Measurements from ENCODE around the gene SDS. TPM values are rescaled to one million over a fixed set of nuclear protein-coding genes. Genes with fewer than 3 reads are reported as not detected.
A peak's percentile ranks its signal among the peaks of the same experiment; 100 is the strongest.

The SDS gene
- polyA plus RNA-seq, 3 donors = 0.89 to 2.3 (median 1.1) TPM

DNA sequence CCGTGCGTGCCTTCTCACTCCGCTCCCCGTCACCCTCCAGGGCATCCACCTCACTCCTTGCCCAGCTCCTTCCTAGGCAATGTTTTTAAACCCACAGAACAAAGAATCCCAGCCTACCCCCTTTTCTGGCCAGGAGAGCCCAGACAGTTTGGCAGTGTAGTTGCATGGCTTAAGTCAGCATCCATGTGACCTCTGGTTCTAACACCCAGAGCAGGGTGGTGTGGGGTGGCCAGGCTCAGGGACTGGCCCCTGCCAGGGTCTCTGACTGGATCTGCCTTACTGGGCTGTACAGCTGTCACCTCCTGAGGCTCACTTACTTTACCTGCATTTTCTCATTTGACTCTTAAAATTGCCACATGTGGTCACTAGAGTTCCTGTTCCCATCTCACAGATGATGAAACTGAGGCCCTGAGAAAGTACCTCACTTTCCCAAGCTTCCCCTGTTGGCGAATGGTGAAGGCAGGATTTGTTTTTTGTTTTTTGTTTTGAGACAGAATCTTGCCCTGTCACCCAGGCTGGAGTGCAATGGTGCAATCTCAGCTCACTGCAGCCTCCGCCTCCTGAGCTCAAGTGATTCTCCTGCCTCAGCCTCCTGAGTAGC is 18.3 kb downstream of the SDS start:
- H3K27ac Mint-ChIP-seq = peak overlapping the region in 1 of 7 donors; percentile 42
- TF ChIP-seq, protein P1, sequence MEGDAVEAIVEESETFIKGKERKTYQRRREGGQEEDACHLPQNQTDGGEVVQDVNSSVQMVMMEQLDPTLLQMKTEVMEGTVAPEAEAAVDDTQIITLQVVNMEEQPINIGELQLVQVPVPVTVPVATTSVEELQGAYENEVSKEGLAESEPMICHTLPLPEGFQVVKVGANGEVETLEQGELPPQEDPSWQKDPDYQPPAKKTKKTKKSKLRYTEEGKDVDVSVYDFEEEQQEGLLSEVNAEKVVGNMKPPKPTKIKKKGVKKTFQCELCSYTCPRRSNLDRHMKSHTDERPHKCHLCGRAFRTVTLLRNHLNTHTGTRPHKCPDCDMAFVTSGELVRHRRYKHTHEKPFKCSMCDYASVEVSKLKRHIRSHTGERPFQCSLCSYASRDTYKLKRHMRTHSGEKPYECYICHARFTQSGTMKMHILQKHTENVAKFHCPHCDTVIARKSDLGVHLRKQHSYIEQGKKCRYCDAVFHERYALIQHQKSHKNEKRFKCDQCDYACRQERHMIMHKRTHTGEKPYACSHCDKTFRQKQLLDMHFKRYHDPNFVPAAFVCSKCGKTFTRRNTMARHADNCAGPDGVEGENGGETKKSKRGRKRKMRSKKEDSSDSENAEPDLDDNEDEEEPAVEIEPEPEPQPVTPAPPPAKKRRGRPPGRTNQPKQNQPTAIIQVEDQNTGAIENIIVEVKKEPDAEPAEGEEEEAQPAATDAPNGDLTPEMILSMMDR (IDR thresholded peaks at IDR 0.05) = no peak
- Histone ChIP-seq H3K4me1 (ENCODE audit: control insufficient read depth in 1 of 2, insufficient read depth in 2 of 2, low read length in 2 of 2) (no peaks in the 10 kb centered on the region), H3K4me2 (replicated peaks; ENCODE audit: extremely low read depth, low read length, poor library complexity, severe bottlenecking) (no peak overlapping the region), H3K79me2 (ENCODE audit: insufficient read depth, low read length) (no peaks in the 10 kb centered on the region), H3K9me3 (replicated peaks in 1 of 2; ENCODE audit: control insufficient read depth in 1 of 2, insufficient read depth in 1 of 2, low read length in 2 of 2) (no peaks in the 10 kb centered on the region), H2AFZ (ENCODE audit: insufficient read depth, low read depth, low read length, poor library complexity, severe bottlenecking) (no peak overlapping the region), H3K4me3 (replicated peaks in 1 of 3; ENCODE audit: low read depth in 2 of 3, low read length in 3 of 3) (no peak overlapping the region), H3K27me3 (ENCODE audit: control insufficient read depth in 2 of 2, insufficient read depth in 2 of 2, low read length in 2 of 2) (no peaks in the 10 kb centered on the region), H3K36me3 (replicated peaks in 1 of 2; ENCODE audit: control insufficient read depth in 1 of 2, insufficient read depth in 2 of 2, low read length in 2 of 2) (peaks cover 55 to 84% of the 10 kb centered on the region in 2 donors), H3K9ac (ENCODE audit: insufficient read depth, low read length, poor library complexity, severe bottlenecking) (no peak overlapping the region), H4K20me1 (ENCODE audit: insufficient read depth, low read length) (no peaks in the 10 kb centered on the region), H3K27ac (ENCODE audit: low read depth in 1 of 2, low read length in 2 of 2) (no peak overlapping the region)
- peaks cover 51 to 69% of the 10 kb centered on the region in 2 donors for H3K36me3 Mint-ChIP-seq
- no peak for DNase-seq
- H3K4me3 Mint-ChIP-seq = no peak overlapping the region
- no peaks in the 10 kb centered on the region for H3K9me3 Mint-ChIP-seq
- intact Hi-C loops (cut with micrococcal nuclease) = loop anchor here in 1 of 2 donors (5.0 kb wide), 1 partner anchor 42 kb away; no protein-coding TSS in a partner anchor
- no peaks in the 10 kb centered on the region for H3K4me1 Mint-ChIP-seq
- WGBS (ENCODE audit: insufficient coverage) = 100% methylated on average over 5 of the region's 6 CpGs
- H3K27me3 Mint-ChIP-seq (ENCODE audit: low read depth in 3 of 3) = peaks cover 0 to 2% (median 2%) of the 10 kb centered on the region in 3 donors

DNA sequence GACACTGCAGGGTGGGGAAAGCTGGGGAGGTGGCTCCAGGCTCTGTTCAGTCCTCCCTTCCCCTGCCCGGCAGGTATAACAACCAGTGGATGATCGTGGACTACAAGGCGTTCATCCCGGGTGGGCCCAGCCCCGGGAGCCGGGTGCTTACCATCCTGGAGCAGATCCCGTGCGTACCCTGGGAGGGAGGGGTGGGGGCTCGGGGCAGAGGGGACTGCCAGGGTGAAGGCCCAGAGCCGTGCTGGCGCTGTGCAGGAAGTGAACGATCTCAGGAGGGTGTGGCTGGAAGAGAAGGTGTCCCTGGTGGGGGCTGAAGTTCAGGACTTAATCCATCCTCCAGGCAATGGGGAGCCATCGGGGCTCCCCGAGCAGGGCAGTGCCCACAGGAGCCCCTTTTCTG is 18.9 kb downstream of the SDS start:
- Mint-ChIP-seq H3K36me3 (peaks cover 54 to 73% of the 10 kb centered on the region in 2 donors), H3K4me3 (no peak overlapping the region), H3K9me3 (no peaks in the 10 kb centered on the region), H3K27ac (peak overlapping the region in 1 of 7 donors; percentile 42), H3K4me1 (no peaks in the 10 kb centered on the region), H3K27me3 (ENCODE audit: low read depth in 3 of 3) (peaks cover 0 to 2% (median 2%) of the 10 kb centered on the region in 3 donors)
- Histone ChIP-seq H3K4me3 (replicated peaks in 1 of 3; ENCODE audit: low read depth in 2 of 3, low read length in 3 of 3) (no peak overlapping the region), H3K27me3 (ENCODE audit: control insufficient read depth in 2 of 2, insufficient read depth in 2 of 2, low read length in 2 of 2) (no peaks in the 10 kb centered on the region), H3K79me2 (ENCODE audit: insufficient read depth, low read length) (no peaks in the 10 kb centered on the region), H3K9me3 (replicated peaks in 1 of 2; ENCODE audit: control insufficient read depth in 1 of 2, insufficient read depth in 1 of 2, low read length in 2 of 2) (no peaks in the 10 kb centered on the region), H4K20me1 (ENCODE audit: insufficient read depth, low read length) (no peaks in the 10 kb centered on the region), H2AFZ (ENCODE audit: insufficient read depth, low read depth, low read length, poor library complexity, severe bottlenecking) (no peak overlapping the region), H3K4me2 (replicated peaks; ENCODE audit: extremely low read depth, low read length, poor library complexity, severe bottlenecking) (no peak overlapping the region), H3K4me1 (ENCODE audit: control insufficient read depth in 1 of 2, insufficient read depth in 2 of 2, low read length in 2 of 2) (no peaks in the 10 kb centered on the region), H3K9ac (ENCODE audit: insufficient read depth, low read length, poor library complexity, severe bottlenecking) (no peak overlapping the region), H3K27ac (ENCODE audit: low read depth in 1 of 2, low read length in 2 of 2) (no peak overlapping the region), H3K36me3 (replicated peaks in 1 of 2; ENCODE audit: control insufficient read depth in 1 of 2, insufficient read depth in 2 of 2, low read length in 2 of 2) (peaks cover 57 to 81% of the 10 kb centered on the region in 2 donors)
- intact Hi-C loops (cut with micrococcal nuclease) = loop anchor here in 1 of 2 donors (5.0 kb wide), 1 partner anchor 43 kb away; no protein-coding TSS in a partner anchor
- 91% methylated on average over 10 of the region's 14 CpGs for WGBS (ENCODE audit: insufficient coverage)
- TF ChIP-seq, protein P1 (IDR thresholded peaks at IDR 0.05) = no peak
- no peak for DNase-seq

Data from CD14-positive monocyte (primary cell).